Islet precursor cell (in vitro differentiated cells): Measurements from ENCODE around the gene SPDYE8.
"Not testable (repeated sequence)": the region's sequence is repeated elsewhere in the genome, so short reads cannot be mapped to it uniquely, and the experiment has no call there.

ENCODE experiments used
- DNase-seq: peaks from one replicate; pipeline ENCODE4 v3.0.0-alpha.2; 2018

SPDYE8 gene, protein sequence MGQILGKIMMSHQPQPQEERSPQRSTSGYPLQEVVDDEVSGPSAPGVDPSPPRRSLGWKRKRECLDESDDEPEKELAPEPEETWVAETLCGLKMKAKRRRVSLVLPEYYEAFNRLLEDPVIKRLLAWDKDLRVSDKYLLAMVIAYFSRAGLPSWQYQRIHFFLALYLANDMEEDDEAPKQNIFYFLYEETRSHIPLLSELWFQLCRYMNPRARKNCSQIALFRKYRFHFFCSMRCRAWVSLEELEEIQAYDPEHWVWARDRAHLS

GRCh38 chr7:73029666-73030065, at the start of gene SPDYE8:
Gene SPDYE8, minus strand, starts transcription at chr7:73029766. Its CDS starts 1,800 bp downstream, at chr7:73027966.
- DNase-seq = not testable (repeated sequence)

DNA sequence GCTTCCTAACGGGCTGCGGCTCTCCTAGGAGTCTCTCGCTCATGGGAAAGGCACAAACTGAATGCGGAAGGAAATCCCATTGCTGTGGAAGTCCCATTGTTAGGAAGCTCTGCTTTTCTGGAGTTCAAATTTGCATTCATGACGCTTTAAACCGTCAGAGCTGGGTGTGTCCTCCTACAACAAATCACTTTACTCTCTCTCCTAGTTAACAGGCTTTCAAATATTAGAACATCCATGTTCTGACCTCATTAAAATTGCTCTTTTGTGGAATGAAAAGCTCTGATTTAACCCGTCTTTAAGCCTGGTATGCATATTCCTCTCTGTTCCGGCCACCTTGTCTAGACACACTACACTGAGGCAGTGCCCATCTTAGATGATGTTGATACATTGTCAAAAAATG, 28.2 kb upstream of the SPDYE8 start, which contains the start of gene SPDYE11:
Gene SPDYE11 (minus strand): TSS at position 101 of the 400 bp plus-strand sequence. CDS start 1,800 bp downstream, outside the sequence.
- DNase-seq = not testable (repeated sequence)

- not testable (repeated sequence) for DNase-seq
Observed at GRCh38 chr7:73006491-73006890, 23.1 kb downstream of the SPDYE8 start.

GRCh38 chr7:73005693-73006447, 23.7 kb downstream of the SPDYE8 start:
- peak; percentile 96 for DNase-seq

DNA sequence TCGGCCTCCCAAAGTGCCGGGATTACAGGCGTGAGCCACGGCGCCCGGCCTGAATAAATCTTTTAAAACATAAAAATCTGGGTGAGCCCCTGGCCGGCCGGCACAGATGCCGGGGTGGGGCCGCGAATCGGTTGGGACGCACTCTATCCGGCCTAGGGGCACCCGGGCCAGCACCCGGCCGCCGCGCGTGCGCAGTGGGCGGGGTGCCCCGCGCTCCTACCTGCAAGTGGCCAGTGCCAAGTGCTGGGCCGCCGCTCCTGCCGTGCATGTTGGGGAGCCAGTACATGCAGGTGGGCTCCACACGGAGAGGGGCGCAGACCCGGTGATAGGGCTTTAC, 24.2 kb downstream of the SPDYE8 start:
- DNase-seq = not testable (repeated sequence)

- not testable (repeated sequence) for DNase-seq
Observed at GRCh38 chr7:72997887-72998468, 31.6 kb downstream of the SPDYE8 start.

- DNase-seq = not testable (repeated sequence)
Observed at GRCh38 chr7:72997447-72997846, 32.1 kb downstream of the SPDYE8 start.

DNA sequence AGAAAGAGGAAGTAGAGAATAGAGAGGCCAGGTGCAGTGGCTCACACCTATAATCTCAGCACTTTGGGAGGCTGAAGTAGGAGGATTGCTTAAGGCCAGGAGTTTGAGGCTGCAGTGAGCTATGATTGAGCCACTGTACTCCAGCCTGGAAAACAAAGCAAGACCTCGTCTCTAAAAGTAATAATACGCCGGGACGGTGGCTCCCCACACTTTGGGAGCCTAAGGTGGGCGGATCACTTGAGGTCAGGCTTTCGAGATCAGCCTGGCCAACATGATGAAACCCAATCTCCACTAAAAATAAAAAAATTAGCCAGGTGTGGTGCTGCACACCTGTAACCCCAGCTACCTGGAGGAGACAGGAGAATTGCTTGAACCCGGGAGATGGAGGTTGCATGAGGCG, 34.1 kb downstream of the SPDYE8 start:
- not testable (repeated sequence) for DNase-seq

DNA sequence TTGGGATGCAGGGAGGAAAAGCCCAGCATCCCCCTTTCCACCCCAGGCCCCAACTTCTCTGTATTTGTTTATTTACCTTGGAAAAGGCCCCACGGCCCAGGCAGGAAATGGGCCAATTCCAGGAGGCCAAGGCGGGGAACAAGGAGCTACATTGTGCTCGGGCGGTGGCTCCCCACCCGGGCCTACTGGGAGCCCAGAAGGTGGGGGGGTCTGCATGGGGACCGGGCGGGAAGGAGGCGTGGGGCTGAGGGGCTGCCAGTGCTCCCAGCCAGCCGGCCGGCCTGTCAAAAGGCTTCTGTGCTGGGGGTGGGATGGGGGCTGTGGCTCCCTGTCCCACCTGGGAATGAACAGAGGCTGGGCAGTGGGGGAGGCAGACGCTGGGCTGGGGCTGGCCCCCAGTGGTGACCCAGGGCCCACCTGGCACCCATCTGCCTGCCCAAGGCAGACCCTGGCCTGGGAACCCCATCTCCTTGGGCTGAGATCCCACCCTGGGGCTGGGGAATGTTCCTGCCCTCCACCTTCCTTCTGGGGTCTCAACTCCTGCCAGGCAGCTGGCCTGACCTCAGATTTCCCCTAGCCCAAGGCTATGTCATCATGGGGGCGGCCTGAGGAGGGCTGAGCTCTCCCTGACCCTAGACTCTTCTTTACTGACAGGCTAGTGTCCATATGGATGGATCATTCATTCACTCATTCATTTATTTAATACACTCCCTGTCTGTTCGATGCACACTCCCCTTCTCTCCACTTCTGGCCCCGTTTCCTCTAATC, 39.2 kb downstream of the SPDYE8 start:
- DNase-seq = not testable (repeated sequence)

- not testable (repeated sequence) for DNase-seq
Observed at GRCh38 chr7:72982084-72982483, 47.5 kb downstream of the SPDYE8 start.

- not testable (repeated sequence) for DNase-seq
Observed at GRCh38 chr7:72980382-72980781, 49.2 kb downstream of the SPDYE8 start.

DNA sequence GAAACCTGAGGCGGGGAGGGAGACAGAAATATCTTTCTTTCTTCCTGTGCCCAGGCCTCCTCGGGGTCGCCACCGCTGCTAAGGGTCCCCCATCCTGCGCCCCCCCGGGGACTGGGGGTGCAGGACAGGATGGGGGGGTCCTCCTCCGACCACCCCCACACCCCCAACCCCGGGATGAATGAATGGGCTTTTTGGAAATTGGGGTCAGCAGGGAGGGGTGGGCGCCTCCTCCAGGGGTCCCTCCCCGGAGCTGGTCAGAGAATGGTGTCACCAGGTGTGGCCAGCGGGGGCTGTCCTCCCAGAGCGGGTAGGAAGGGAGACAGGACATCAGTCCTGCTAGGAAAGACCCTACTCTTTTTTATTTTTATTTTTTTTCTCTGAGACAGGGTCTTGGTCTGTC, 53.1 kb downstream of the SPDYE8 start:
- not testable (repeated sequence) for DNase-seq

GRCh38 chr7:72975656-72976286, 53.8 kb downstream of the SPDYE8 start:
- DNase-seq = not testable (repeated sequence)

GRCh38 chr7:72974781-72975180, 54.8 kb downstream of the SPDYE8 start:
- not testable (repeated sequence) for DNase-seq

DNA sequence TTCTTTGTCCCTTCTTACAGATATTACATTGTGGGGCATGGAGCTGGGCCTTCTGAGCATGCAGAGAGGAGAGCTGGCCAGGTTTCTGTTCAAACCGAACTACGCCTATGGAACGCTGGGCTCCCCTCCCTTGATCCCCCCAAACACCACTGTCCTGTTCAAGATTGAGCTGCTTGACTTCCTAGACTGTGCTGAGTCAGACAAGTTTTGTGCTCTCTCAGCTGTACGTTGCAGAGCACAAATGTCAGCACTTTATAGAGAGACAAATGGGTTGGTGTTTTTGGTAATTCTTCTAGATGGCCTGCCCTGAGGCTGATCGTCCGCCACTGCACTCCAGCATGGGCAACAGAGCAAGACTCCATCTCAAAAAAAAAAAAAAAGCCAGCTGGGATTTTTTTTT, 58.1 kb downstream of the SPDYE8 start:
- DNase-seq = not testable (repeated sequence)
